Sigmoid colon (tissue), 7 donors: ENCODE measurements around the gene TRIM9. TPM values are rescaled to one million over a fixed set of nuclear protein-coding genes. Genes with fewer than 3 reads are reported as not detected.

Experiments
- DNase-seq: peaks from one replicate; pipeline ENCODE4 v3.0.0-alpha.2; 2019
- H3K27ac ChIP-seq, 4 donors: fragments of 200-600 bp; sonication (generic); one replicate each; pipeline ENCODE4 v1.5.1; 2016 to 2019; ENCODE audit warnings: mild to moderate bottlenecking in 1 of 4
- H3K27me3 ChIP-seq, 3 donors: fragments of 200-600 bp; sonication (generic); one replicate each; pipeline ENCODE4 v1.5.1; 2019; ENCODE audit warnings: mild to moderate bottlenecking in 1 of 3
- H3K36me3 ChIP-seq, 4 donors: fragments of 200-600 bp; sonication (generic); one replicate each; pipeline ENCODE4 v1.5.1; 2016 to 2019
- H3K4me1 ChIP-seq, 4 donors: fragments of 200-600 bp; sonication (generic); one replicate each; pipeline ENCODE4 v1.5.1; 2017 to 2019
- H3K4me3 ChIP-seq, 4 donors: fragments of 200-600 bp; sonication (generic); one replicate each; pipeline ENCODE4 v1.5.1; 2017 to 2019; ENCODE audit warnings: mild to moderate bottlenecking in 2 of 4, moderate library complexity in 1 of 4
- H3K9me3 ChIP-seq, 4 donors: fragments of 200-600 bp in 3 of 4; sonication (generic) in 3 of 4; one replicate each; pipeline versions ENCODE4 v1.5.1 to v1.6.1; 2013 to 2019
- EP300 ChIP-seq, 4 donors: sonication (generic); formaldehyde crosslinking; IDR thresholded peaks; one replicate each; pipeline ENCODE4 v1.6.1; 2017; ENCODE audit warnings: antibody characterized with exemption in 4 of 4
- POLR2A ChIP-seq, 2 donors: fragments of 450-650 bp; IDR thresholded peaks; one replicate each; pipeline ENCODE4 v1.6.1; 2016; ENCODE audit warnings: antibody characterized with exemption in 2 of 2, mild to moderate bottlenecking in 2 of 2, moderate library complexity in 2 of 2
- POLR2AphosphoS5 ChIP-seq, 4 donors: sonication (generic); formaldehyde crosslinking; IDR thresholded peaks; one replicate each; pipeline ENCODE4 v1.6.1; 2017; ENCODE audit warnings: antibody characterized with exemption in 4 of 4
- WGBS, 2 donors: extraction: QIAGEN DNeasy Blood & Tissue Kit; methylation state at CpG; one replicate each; pipeline ENCODE4 v1.1.7; 2013; 5-methylcytosine and 5-hydroxymethylcytosine counted together
- intact Hi-C: fragments of 100-400 bp; cut with DNase I; formaldehyde crosslinking; loops from one replicate; pipeline ENCODE4 v1.15.1; 2023
- polyA plus RNA-seq, 3 donors: library from polyadenylated mRNA; stranded (reverse); fragments of 200-250 nt; gene quantifications; one replicate each; pipeline ENCODE4 v1.2.3, GENCODE V29; 2013
- total RNA-seq, 4 donors: library from RNA; depleted of rRNA; stranded (reverse); fragments of >200 nt; gene quantifications; one replicate each; pipeline ENCODE4 v1.1.0, GENCODE V29; 2016
- TF ChIP-seq, protein P1 (sequence below), 4 experiments: fragments of 450-650 bp in 3 of 4; fragments of 200-600 bp in 1 of 4; IDR thresholded peaks; one replicate each; pipeline ENCODE4 v1.5.1; 2016 to 2019; ENCODE audit warnings: antibody characterized with exemption in 4 of 4, mild to moderate bottlenecking in 3 of 4, moderate library complexity in 2 of 4
- donor health status: healthy with polysubstance abuse.
- donor health status: Bipolar disorder and iron deficiency.
- donor health status: healthy.

The TRIM9 gene
- total RNA-seq (10 to 100 TPM; 13.5 to 21.0 (median 17.0) TPM), polyA plus RNA-seq (1 to 10 TPM; 2.4 to 2.8 (median 2.4) TPM)

DNA sequence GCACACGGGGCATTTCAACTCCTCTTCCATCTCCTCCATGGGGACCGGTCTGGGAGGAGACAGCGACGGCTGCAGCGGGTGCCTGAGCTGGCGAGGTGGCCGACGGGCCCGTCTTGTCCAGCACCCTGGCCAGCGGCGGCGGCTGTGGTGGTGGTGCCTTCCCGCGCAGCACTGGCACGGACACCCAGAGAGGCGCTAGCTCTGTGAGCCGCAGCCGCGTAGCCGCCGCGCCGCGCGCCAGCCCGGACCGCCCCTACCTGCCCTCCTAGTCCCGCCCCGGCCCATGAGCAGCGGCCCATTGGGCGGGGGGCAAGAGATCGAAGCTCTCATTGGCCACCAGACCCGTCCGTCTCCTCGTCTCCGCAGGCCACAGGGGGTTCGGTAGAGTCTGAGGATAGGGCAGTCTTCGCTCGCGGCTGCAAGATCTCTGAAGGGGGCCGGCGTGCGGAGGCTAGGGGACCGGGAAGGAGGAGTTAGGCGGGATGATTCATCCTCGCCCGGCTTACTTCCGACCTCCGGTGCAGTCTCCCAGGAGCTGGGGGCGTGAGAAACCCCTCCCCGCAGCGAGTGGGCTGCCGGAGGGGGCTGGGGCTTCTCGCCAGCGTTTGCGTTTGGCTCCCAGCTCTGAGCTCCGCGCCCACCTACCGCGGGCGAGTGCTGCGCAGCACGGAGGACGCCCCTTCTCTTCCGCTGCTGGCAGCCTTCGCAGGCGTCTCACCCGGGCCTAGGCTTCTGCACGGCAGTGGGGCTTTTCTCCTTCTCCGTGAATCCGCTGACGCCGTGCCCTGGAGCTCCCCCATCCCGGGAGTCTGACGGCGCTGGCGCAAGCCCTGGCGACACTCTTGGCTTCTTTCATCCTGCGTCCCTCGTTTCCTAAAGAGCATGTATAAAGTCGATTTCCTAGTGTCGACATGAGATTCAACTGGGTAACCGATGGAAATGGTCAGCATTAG lies at the start of gene TRIM9:
Gene TRIM9, minus strand, starts transcription at position 205 of the 953 bp plus-strand sequence. Its CDS starts 166 bp downstream, at position 39.
- Histone ChIP-seq H3K9me3 (no peaks in the 10 kb centered on the region), H3K27me3 (peaks cover 0 to 5% (median 0%) of the 10 kb centered on the region in 3 donors), H3K36me3 (no peaks in the 10 kb centered on the region), H3K4me3 (peak within 1 kb of the TSS; percentile 62 to 69 (median 64)), H3K4me1 (peaks cover 0 to 45% (median 35%) of the 10 kb centered on the region in 4 donors), H3K27ac (peak within 1 kb of the TSS; percentile 54 to 89 (median 88))
- 1% methylated on average over 83 of the region's 83 CpGs for WGBS, 2 donors
- TF ChIP-seq POLR2A (IDR thresholded peaks at IDR 0.05), result peak; percentile 49 to 63
- no peak for TF ChIP-seq EP300 (IDR thresholded peaks at IDR 0.05)
- TF ChIP-seq, protein P1, sequence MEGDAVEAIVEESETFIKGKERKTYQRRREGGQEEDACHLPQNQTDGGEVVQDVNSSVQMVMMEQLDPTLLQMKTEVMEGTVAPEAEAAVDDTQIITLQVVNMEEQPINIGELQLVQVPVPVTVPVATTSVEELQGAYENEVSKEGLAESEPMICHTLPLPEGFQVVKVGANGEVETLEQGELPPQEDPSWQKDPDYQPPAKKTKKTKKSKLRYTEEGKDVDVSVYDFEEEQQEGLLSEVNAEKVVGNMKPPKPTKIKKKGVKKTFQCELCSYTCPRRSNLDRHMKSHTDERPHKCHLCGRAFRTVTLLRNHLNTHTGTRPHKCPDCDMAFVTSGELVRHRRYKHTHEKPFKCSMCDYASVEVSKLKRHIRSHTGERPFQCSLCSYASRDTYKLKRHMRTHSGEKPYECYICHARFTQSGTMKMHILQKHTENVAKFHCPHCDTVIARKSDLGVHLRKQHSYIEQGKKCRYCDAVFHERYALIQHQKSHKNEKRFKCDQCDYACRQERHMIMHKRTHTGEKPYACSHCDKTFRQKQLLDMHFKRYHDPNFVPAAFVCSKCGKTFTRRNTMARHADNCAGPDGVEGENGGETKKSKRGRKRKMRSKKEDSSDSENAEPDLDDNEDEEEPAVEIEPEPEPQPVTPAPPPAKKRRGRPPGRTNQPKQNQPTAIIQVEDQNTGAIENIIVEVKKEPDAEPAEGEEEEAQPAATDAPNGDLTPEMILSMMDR (IDR thresholded peaks at IDR 0.05), result no peak
- peak; percentile 58 to 87 (median 83) for TF ChIP-seq POLR2AphosphoS5 (IDR thresholded peaks at IDR 0.05)
- intact Hi-C loops, result loop anchor here (2.0 to 5.0 kb wide), 4 partner anchors 73 to 140 kb away; no protein-coding TSS in a partner anchor
- peak; percentile 98 for DNase-seq

DNA sequence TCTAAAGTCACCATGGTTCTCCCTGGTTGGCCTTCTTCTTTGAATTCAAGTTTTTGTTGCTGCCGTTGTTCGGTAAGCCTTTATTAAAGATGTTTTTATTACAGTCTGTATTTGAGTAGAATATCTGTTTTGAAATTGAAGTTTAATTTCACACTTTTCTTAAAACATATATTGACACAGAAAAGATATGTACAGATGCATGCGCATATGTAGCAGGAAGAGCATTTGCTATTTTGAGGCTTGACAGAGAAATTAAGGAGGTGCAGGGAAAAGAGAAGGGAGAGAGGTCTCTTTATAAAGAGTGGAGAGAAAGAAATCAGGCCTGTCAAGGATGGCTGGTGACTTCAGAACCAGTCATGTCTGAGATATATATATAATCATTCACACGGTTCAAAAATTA lies 46.0 kb upstream of the TRIM9 start:
- no peaks in the 10 kb centered on the region for H3K36me3 ChIP-seq
- H3K27ac ChIP-seq, result no peak overlapping the region
- H3K27me3 ChIP-seq, result no peaks in the 10 kb centered on the region
- no peak overlapping the region for H3K4me3 ChIP-seq
- H3K9me3 ChIP-seq, result no peaks in the 10 kb centered on the region
- no peaks in the 10 kb centered on the region for H3K4me1 ChIP-seq
- TF ChIP-seq EP300 (IDR thresholded peaks at IDR 0.05) (no peak), POLR2A (IDR thresholded peaks at IDR 0.05) (no peak), POLR2AphosphoS5 (IDR thresholded peaks at IDR 0.05) (no peak)
- TF ChIP-seq, protein P1 (IDR thresholded peaks at IDR 0.05), result no peak
- DNase-seq, result no peak
- WGBS, 2 donors, result 96 to 97% methylated on average over 4 of the region's 4 CpGs
- intact Hi-C loops, result no loop called here

DNA sequence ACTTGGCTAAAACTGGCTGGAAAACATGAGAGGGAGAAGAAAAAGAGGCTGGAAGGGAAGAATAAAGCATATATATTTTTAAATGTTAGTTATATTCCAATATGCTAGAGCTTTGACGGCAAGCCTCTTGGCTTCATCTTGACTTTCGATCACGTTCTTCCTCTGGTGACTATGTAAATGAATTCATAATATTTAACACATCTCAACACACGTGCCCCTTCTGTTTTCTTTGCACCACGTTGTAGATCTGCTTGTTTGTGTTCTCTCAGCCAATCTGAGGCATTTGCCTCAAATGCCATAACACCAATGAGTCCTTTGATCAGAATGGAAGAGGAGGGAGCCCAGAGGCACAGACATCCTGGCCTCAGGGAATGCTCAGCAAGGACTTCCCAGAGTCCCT lies 45.4 kb upstream of the TRIM9 start:
- Histone ChIP-seq H3K36me3 (no peaks in the 10 kb centered on the region), H3K4me1 (no peaks in the 10 kb centered on the region), H3K4me3 (no peak overlapping the region), H3K27ac (no peak overlapping the region), H3K9me3 (no peaks in the 10 kb centered on the region), H3K27me3 (no peaks in the 10 kb centered on the region)
- TF ChIP-seq POLR2AphosphoS5 (IDR thresholded peaks at IDR 0.05) (no peak), POLR2A (IDR thresholded peaks at IDR 0.05) (no peak), EP300 (IDR thresholded peaks at IDR 0.05) (no peak)
- TF ChIP-seq, protein P1 (IDR thresholded peaks at IDR 0.05), result no peak
- 82 to 88% methylated on average over 5 of the region's 5 CpGs for WGBS, 2 donors
- intact Hi-C loops, result no loop called here
- DNase-seq, result no peak

DNA sequence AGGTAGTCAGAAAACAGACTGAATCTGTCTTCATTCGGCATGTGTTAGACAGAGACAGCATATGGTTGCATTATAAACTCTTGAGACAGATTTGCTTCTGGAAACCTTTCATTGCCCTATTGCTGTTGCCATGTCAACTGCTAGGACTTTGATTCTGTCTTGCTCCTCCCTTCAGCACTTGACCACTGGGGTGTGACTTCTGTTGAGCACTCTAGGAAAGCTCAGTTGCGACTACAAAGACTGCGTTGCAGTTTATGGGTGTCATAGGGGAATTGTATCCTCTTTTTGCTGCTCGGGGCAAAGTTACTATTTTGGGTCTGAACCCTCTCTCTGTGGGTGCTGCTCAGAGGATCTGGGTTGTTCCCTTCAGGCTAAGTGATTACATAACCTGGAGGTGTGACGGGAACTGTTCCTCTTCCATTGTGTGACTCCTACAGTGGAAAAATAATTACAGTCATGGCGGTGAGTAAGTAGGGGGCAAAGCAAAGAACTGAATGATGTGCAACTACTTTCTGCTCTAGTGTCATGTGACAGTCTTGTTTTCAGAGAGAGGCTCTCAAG lies 44.3 kb upstream of the TRIM9 start:
- no peak for DNase-seq
- 12 to 61% methylated on average over 6 of the region's 6 CpGs for WGBS, 2 donors
- intact Hi-C loops, result no loop called here
- Histone ChIP-seq H3K9me3 (no peaks in the 10 kb centered on the region), H3K36me3 (no peaks in the 10 kb centered on the region), H3K27ac (peak overlapping the region in 2 of 4 donors; percentile 5 to 11), H3K4me3 (no peak overlapping the region), H3K4me1 (no peaks in the 10 kb centered on the region), H3K27me3 (no peaks in the 10 kb centered on the region)
- TF ChIP-seq POLR2AphosphoS5 (IDR thresholded peaks at IDR 0.05) (peak in 1 of 4 donors; percentile 6), EP300 (IDR thresholded peaks at IDR 0.05) (no peak), POLR2A (IDR thresholded peaks at IDR 0.05) (no peak)
